Stimulated activated CD4-positive, alpha-beta T cell treated with anti-CD3 and anti-CD28 coated beads, Interleukin-1b, Interleukin-23, amount 100 ng/mL, for 1 hour (primary cell): ENCODE measurements around the gene SLC27A1.

Experiments
- DNase-seq, 2 donors: peaks; one replicate each; pipeline ENCODE4 v3.0.0-alpha.2; 2020; ENCODE audit warnings: low read depth in 2 of 2

SLC27A1 gene

DNA sequence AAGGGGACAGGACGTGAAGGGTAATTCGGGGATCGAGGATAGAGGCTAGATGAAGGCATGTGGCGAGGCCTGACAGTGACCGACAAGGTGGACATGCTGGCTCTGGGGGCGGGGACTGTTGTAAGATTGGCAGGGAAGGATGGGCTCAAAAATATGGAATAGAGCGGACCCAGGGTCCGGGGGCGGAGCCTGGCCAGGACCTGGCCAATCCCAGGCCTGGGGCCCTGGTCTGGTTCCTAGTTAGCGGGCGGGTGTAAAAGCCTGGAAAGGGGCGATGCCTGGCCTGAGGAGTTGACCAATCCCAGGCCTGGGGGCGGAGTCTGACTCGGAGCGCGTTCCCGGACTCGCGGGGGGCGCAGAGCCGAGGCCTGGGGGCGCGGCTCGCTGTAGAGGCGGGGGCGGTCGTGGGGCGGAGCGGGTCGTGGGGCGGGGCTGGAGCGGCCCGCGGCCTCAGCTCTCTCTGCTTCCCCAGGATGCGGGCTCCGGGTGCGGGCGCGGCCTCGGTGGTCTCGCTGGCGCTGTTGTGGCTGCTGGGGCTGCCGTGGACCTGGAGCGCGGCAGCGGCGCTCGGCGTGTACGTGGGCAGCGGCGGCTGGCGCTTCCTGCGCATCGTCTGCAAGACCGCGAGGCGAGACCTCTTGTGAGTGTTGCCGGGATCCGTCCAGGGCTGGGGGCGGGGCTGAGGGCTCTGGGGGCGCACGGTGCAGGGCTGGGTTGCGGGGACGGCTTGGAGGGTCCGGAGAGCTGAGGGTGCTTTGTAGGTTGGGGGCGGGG is at the start of gene SLC27A1:
Gene SLC27A1 (plus strand): TSS at position 457 of the 774 bp plus-strand sequence. CDS start 17 bp downstream, at position 474.
- DNase-seq: peak; percentile 62 to 70

DNA sequence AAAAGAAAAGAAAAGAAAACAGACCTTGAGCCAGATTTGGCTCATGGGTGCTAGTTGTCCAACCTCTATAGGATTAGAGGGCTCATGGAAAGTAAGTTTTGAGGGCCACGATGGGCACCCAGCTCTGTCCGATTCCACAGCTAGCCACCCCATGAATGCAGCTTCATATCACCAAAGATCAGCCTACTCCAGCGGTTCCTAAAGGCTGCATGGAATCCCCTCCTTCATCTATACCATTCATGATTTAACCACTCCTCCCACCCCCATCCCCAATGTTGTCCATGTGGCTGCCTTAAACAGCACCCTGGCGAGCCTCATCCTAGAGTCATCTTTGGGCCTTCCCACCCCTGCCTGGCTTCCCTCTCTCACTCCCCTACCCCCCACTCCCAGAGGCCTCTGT is 48.4 kb upstream of the SLC27A1 start:
- no peak for DNase-seq

GRCh38 chr19:17423429-17424208 is 46.7 kb upstream of the SLC27A1 start:
- no peak for DNase-seq

DNA sequence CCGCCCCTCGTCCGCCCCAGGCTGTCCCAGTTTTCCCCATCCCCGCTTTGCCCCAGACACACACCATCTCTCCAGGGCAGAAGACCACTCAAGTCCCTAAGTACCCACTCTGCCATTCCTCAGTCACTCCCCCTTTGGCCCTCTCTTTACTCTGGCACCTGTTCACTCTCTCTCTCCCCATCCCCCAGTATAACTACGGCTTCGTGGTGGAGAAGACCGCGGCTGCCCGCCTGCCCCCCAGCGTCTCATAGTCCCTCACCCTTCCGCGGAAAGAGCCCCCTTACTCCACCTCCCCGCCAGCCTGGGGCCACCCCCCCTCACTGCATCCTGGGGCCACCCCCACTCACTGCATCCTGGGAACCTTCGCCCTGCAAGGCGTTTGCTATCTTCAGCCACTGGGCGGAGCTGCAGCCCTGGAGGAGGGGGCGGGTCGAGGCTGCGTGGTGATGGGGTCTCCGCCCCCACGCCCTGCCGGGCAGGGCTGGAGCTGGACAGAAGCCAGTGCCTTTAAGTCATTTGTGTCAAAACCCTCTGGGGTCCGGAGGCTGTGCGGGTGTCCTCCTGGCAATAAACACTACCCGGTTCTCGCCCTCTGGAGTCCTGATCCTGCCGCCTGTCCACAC is 45.5 kb upstream of the SLC27A1 start:
- DNase-seq: no peak

- DNase-seq: no peak
These were observed 40.6 kb upstream of the SLC27A1 start for GRCh38 chr19:17429641-17430113.

DNA sequence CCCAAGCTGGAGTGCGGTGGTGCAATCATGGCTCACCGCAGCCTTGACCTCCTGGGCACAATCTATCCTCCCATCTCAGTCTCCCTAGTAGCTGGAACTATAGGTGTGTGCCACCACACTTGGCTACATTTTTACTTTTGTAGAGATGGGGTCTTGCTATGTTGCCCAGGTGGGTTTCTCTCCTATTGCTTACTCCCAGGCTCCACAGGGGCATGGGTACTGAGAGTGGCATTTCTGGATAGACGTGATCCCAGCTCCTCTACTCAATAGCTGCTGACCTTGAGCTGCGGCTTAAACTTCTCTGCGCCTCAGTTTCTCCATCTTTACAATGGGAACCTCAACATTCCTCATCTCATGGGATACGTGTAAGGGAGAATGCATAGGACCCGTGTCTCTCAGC is 38.9 kb upstream of the SLC27A1 start:
- no peak for DNase-seq

DNA sequence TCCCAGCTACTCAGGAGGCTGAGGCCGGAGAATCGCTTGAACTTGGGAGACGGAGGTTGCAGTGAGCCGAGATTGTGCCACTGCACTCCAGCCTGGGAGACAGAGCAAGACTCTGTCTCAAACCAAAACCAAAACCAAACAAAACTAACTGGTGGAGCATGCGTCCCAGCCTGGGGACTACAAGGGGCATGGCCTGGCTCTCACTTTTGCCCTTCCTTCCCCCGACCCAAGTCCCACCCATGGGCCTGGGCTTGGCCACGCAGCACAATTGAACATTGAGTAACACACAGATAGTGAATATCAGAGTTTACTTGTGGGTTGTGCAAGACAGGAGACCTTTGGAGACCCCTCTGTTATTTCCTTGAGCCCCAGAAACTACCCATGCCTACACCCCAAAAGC is 35.1 kb upstream of the SLC27A1 start:
- no peak for DNase-seq

DNA sequence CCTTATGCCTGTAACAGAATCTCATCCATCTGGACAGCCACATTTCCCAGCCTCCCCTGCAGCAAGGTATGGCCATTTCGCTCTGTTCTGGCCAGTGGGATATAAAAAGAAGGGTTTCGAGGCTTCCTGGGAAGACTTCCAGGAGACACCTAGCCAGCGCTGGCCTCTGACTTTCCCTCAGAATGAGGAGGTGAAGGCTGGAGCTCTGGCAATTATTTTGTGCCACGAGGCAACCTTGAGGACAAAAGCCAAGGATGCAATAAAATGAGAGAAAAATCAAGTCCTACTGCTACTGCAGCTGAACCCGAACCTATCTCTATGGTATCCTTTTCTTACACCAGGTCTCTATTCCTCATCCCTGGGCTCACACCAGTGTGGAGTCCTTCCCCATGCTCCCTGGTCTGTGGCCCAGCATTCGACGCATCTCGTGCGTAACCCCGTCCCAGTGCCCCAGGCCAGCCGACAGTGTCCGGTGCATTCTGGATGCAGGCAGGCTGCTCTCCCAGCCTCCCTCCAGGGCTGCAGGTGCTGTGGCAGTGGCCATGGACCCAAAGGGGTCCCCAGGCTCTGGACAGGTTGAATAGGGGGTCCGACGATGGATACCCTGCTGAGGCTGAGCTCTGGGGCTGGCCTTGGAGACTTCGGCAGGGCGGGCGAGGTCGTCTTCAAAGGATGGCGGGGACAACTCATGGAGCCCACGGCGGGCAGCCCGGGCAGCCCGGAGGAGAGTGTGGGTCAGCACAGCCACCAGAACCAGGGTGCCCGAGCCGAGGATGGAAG is 34.0 kb upstream of the SLC27A1 start:
- no peak for DNase-seq

- DNase-seq: no peak
These were observed 33.5 kb upstream of the SLC27A1 start for GRCh38 chr19:17436874-17437267.

DNA sequence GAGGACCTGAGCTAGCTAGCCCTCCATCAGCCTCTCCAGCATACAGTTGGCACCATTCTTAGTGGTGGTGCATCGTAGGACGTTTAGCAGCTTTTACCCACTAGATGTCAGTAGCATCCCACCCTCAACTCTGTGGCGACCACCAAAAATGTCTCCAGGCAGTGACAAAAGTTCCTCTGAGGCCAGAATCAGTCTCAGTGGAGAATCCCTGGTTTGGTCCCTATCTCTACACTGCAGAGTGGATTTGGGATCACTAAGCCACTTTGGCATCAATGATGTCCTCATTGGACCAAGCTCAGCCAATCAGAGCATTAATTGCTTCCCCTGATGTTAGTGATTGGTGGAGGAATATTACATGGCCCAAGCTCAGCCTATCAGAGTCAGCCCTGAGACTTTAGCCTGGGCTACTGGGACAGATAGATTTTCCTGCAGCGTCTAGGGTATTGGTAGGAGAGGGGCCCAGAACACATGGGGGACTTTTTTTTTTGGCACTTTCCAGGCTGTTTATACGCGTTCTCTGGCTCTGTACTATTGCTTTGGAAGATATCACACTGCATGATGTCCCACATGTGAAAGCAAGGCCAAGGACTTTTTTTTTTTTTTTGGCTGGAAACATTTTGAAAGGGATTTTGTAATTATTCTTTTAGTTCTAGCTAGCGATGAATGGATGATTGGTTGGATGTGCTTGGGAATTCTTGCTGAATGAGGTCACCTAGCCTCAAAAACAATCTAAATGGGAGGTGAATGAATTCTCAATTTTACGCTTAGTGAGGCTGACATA is 28.9 kb upstream of the SLC27A1 start:
- DNase-seq: no peak

- DNase-seq: no peak
These were observed 24.7 kb upstream of the SLC27A1 start for GRCh38 chr19:17445526-17446165.

- DNase-seq: no peak
These were observed 22.6 kb upstream of the SLC27A1 start for GRCh38 chr19:17447704-17448130.

DNA sequence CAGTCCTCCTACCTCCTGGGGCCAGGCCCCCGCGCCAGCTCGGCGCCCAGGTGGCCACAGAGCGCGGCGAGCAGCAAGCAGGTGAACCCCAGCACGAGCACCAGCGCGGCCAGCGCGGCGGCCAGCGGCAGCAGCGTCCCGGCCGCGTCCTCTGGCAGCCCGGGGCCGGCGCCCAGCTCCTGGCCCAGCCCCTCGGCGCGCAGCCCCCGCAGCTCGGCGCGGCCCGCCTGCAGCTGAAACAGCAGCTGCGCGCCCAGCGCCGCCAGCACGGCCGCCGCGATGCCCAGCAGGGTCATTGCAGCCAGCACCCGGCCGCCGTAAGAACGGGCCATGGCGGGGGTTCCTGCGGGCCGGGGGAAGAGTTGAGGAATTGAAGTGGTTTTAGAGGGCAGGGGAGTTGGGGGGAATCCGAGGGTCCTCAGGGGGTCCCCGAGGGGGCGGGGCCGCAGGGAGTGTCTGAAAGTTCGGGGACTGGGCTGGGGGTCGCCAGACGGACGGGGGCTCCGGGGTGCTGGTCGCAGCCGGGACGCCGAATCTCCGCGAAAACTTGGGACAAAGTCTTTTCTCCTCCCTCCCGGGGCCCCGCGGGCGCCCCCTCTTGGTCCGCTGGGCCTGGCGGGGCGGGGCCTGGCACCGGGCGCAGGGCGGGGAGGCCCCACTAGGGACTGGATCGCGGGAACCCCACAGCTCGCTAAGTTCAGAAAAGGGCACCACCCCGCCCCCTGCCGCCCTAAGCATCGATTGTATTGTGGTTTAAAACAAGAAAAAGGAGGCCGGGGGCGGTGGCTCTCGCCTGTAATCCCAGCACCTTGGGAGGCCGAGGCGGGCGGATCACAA is 22.0 kb upstream of the SLC27A1 start, which contains the start of gene TMEM221:
Gene TMEM221 (minus strand): TSS at position 538 of the 837 bp plus-strand sequence. CDS start 206 bp downstream, at position 332.
- peak in 1 of 2 donors; percentile 33 for DNase-seq

GRCh38 chr19:17450264-17451075 is 19.9 kb upstream of the SLC27A1 start:
- no peak for DNase-seq

DNA sequence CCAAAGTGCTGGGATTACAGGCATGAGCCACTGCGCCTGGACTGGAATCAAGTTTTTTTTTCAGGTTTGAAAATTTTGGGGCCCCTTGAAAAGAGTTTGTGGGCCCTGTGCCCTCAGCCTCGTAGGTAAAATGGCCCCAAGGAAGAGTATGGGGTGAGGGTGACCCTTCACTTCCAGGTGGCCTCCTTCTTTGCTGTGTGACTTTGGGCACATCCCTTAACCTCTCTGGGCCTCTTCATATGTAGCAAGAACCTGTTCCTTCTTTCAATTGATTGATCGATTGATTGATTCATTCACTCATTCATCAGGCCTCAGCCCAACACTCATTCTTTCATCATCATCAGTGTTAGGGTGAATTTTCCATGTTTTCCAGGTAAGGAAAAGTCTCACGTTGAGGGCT is 18.5 kb upstream of the SLC27A1 start:
- DNase-seq: no peak

DNA sequence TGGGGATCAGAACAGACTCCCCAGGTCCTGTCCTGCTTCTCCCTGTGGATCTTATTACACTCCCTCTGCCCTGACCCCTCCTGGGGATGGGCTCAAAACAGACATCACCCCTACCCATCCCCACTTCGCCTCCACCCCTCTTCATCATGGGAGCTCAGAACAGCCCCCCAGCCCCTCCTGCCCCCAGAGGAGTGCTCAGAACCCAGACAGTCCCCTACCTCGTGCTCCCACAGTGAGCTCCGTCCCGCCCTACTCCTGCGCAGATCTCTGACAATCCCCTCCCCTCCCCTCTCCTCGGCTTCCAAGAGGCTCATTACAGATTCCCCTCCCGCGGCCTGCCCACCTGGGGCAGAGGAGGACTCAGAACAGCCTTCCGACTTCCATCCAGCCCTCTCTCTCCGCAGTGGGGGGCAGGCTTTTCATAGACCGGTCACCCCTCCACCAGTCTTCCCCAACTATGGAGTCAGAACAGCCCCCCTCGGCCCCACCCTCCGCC is 15.7 kb upstream of the SLC27A1 start:
- no peak for DNase-seq

- no peak for DNase-seq
These were observed 14.8 kb upstream of the SLC27A1 start for GRCh38 chr19:17455308-17456123.
